ENCODE results near the gene BORA.
"Not testable (repeated sequence)": the region's sequence is repeated elsewhere in the genome, so short reads cannot be mapped to it uniquely, and the experiment has no call there.

The BORA gene

DNA sequence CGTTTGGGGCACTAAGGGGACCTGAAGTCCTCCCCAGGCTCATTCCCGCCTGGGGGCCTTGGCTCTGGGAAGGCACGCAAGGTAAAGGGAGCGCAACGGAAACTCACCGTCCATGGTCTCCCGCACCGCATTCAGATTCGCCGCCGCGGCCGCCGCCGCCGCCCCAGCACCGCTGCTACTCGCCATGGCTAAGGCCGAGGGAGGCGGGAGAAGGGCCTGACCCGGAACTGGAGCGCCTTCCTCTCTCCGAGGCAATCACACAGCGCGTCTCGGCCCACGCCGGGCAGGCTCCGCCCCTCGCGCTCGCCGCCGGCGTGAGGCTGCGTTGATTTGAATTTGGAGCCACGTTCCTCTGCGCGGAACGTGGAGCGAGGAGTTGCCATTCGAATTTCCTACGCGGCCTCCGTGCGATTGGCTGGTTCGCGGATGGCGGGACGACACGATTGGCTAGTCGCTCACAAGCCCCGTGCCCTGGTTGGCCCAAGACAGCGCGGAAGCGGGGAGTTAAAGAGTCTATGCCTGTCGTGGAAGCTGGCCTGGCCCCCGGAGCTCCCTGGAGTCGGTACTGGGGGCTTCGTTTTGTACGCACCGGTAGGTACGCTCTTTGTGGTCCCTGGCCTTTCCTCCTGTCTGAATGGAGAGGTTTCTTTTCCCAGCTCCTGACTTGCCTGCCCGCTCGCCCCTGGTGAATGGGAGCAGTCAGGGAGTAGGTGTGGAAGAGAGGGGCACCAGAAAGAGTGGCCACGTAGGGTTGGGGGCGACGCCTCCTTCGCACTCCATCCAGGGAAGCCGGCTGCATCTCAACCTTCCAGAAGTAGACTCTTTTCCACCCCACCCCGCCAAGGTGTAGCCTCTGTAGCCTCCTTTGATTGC lies at the start of gene BORA, which contains the start of gene MZT1:
BORA (plus strand) TSS at position 507 of the 873 bp plus-strand sequence. CDS start 1,018 bp downstream, outside the sequence.
MZT1 (minus strand) TSS at position 213 of the 873 bp plus-strand sequence; CDS start at position 186, 27 bp downstream.
- peak; percentile 46 for DNase-seq

DNA sequence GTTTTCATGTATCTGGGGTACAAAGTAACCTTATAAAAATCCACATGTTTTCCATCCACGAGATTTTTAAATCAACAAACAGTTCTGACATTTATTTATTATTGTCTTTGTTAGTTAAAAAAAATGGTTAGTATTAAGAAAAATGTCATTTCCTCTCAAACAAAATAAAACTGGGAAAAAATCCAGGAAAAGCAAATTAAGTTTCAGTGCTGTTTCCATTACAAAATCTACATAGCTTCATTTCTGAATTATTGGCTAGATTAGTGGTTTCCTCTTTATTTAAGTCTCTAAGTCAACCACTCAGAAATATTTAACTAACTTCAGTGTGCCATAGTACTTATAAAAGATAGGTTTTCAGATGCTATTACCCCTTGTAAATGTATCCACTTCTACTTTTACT lies 49.4 kb upstream of the BORA start:
- no peak for DNase-seq

- no peak for DNase-seq
These were observed 47.4 kb upstream of the BORA start for GRCh38 chr13:72680353-72680752.

DNA sequence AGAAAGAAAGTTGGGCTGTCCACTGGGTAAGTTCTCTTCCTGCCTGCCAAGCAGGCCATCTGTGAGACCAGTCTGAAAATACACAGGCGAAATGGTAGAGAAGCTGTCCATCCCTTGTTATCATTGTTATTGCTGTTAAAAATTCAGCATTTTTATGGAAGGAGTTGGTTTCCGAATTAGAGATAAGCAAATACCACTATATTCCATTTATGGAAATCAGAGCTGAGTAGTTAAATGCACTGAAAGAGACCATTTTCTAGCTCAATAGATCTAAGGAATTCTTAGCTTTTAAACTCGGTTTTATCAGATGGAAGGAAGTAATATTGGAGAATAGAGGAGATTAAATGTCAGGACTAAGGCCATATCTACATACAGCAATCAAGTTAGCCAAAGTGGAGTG lies 41.0 kb upstream of the BORA start:
- DNase-seq, result no peak

- no peak for DNase-seq
These were observed 38.5 kb upstream of the BORA start for GRCh38 chr13:72689181-72689696.

DNA sequence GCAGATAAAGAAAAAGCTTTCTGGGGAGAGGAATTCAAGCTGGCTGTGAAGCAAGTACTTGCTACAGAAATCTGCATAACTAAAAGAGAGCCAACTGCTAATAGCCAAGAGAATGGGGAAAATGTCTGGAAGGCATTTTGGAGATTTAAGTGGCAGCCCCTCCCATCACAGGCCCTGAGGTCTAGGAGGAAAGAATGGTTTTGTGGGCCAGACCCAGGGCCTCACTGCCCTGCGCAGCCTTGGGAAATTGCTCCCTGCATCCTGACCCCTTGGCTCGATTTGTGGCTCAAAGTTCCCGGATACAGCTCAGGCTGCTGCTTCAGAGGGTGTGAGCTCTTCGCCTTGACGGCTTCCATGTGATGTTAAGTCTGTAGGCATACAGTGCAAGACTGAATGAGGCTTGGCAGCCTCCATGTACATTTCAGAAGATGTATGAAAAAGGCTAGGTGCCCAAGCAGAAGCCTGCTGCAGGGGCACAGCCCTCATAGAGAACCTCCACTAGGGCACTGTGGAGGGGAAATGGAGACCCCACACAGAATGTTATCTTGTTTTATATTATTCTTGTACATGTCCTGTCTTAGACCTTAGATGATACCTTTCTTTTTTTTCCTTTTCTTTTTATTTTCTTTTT lies 34.7 kb upstream of the BORA start:
- DNase-seq, result no peak

GRCh38 chr13:72693832-72694231 lies 33.9 kb upstream of the BORA start:
- DNase-seq, result no peak

DNA sequence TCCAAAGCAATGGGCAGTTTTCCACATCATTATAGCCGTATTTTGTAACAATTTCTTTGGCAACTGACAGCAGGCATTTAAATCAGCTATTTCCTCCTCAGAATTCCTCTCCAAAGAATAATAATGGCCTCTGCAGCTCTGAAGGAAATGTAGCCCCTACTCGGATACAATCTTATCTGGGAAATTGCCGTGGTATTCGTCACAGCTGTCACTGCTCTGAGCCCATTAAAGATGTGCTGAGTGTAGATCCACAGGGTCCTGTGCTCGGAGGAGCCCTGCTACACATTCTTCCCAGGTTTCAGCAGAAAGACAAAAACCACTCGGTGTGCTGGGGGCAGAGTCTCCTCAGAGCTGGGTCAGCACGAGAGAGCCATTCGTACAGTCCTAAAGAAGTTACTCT lies 33.4 kb upstream of the BORA start:
- DNase-seq, result no peak

- no peak for DNase-seq
These were observed 31.1 kb upstream of the BORA start for GRCh38 chr13:72696579-72696978.

- DNase-seq, result no peak
These were observed 29.6 kb upstream of the BORA start for GRCh38 chr13:72698164-72698563.

DNA sequence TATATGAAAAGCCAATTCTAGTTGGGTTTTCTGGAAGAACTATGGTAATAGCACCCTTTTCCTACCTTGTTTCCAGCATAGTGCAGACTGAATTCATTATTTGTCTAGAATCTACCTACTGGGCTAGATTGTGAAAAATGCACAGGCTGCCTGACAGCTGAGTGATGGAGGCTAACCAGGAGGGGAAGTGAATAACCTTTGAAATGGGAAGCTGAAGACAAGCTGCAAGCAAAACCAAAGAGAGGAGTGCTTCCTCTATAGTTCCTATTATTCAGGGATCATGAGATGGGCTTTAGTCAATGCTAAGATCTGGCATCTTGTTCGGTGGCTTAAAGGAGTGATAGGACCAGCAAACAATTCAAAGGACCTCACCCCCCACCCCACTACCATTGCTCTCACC lies 27.2 kb upstream of the BORA start:
- DNase-seq, result no peak

- DNase-seq, result no peak
These were observed 10.9 kb upstream of the BORA start for GRCh38 chr13:72716776-72717175.

DNA sequence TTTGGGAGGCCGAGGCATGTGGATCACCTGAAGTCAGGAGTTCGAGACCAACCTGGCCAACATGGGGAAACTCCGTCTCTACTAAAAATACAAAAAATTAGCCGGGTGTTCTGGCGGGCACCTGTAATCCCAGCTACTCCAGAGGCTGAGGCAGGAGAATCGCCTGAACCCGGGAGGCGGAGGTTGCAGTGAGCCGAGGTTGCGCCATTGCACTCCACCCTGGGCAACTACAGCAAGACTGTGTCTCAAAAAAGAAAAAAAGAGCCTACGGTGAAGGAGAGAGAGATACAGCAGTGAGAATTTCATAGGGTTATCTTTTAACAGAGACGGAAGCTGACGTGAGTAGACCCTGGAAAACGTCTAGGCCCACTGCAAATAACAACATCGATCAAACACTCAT lies 1.5 kb upstream of the BORA start:
- DNase-seq, result not testable (repeated sequence)

GRCh38 chr13:72726726-72727416 lies 852 bp upstream of the BORA start:
- no peak for DNase-seq

- no peak for DNase-seq
These were observed 525 bp downstream of the BORA start for GRCh38 chr13:72728290-72728605.

- DNase-seq, result no peak
These were observed 9.3 kb downstream of the BORA start for GRCh38 chr13:72737033-72737432.

GRCh38 chr13:72740015-72740414 lies 12.3 kb downstream of the BORA start:
- DNase-seq, result no peak

- no peak for DNase-seq
These were observed 17.5 kb downstream of the BORA start for GRCh38 chr13:72745260-72745659.

DNA sequence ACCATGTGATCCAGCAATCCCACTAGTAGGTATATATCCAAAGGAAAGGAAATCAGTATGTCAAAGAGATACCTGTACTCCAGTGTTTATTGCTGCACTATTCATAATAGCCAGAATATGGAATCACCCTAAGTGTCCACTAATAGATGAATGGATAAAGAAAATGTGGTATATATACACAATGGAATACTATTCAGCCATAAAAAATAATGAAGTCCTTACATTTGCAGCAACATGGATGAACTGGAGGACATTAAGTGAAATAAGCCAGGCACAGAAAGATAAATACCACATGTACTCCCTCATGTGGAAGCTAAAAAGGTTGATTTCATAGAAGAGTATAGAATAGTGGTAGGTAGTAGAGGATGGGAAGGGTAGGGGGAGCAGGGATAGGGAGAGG lies 23.5 kb downstream of the BORA start:
- DNase-seq, result no peak

DNA sequence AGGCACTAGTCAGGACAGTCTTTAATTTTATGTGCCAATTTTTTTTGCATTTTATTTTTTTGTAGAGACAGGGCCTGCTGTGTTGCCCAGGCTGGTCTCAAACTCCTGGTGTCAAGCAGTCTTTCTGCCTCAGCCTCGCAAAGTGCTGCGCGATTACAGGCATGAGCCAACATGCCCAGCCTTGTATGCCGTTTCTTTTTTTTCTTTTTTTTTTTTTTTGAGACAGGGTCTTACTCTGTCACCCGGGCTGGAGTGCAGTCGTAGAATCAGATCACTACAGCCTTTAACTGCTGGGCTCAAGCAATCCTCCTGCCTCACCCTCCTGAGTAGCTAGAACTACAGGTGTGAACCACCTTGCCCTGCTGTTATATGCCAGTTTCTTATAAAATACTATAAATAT lies 26.4 kb downstream of the BORA start:
- no peak for DNase-seq

GRCh38 chr13:72757792-72758535 lies 30.2 kb downstream of the BORA start:
- no peak for DNase-seq

DNA sequence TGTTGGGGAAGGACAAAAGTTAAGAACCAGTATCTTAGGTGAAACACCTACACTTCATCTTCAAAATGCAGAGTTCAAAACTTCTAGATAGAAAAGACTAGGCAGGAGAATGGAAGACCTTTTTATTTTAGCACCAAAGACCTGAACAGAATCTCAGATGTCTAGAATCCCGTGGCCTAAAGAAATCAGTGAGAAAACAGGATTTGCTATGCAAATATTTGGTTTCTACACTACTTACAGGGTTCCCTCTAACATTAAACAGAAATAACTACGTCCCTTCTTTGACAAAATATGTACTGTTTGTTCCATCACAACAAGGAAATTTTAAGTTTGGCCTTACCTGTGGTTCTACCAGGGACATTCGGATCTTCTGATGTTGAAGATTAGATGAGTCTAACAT lies 32.5 kb downstream of the BORA start:
- no peak for DNase-seq

DNA sequence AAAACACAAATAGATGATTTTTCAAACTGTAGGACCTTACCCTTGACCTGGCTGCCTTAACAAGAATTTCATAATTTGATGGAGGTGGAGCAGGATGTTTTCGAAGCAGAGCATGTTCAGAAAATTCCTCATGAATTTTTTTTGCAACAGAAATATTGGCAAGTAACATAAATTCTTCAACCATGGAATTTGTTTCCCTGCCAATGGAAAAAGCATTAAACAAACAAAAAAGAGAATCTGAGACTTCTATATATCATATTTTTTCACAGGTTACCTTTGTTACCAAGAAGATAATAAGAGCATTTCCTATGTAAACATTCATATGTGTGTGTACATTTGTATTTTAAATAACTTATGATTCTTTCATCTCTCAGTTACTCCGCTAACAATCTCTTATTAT lies 35.7 kb downstream of the BORA start:
- DNase-seq, result no peak
